ENCODE data around the gene RAB3D. TPM values are rescaled to one million over a fixed set of nuclear protein-coding genes. Genes with fewer than 3 reads are reported as not detected.

Gene RAB3D
- total and polyA plus RNA-seq, 4 donors: 16.0 to 73.2 (median 23.3) TPM

DNA sequence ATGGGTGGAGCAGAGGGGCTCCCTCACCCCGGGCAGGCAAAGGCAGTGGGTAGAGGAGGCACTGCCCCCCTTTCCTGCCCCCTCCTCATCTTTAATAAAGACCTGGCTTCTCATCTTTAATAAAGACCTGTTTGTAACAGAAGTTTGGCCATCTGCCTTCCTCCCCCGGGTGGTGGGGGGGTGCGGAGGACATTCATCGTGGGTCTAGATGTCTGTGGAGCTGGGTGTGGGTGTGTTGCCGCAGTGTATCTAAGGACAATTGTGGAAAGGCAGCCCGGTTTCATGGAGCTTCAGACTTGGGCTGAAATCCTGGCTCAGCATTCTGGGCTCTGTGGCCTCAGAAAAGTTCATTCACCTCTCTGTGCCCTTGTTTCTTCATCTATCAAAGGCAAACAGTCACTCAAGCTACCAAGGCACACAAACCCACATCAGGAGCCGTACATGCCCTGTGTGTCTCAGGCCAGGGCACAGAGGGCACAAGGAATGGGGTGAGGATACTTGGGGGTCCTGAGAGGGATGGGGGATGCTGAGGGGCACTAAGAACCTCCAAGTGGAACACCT is 26.2 kb upstream of the RAB3D start:
- Histone ChIP-seq H3K4me3 (no peak overlapping the region), H3K27ac (ENCODE audit: low read depth in 1 of 2, low read length in 1 of 2) (no peak overlapping the region), H3K36me3 (ENCODE audit: control insufficient read depth in 4 of 4, insufficient read depth in 4 of 4, low read length in 4 of 4) (peaks cover 0 to 36% (median 9%) of the 10 kb centered on the region in 4 donors), H3K27me3 (ENCODE audit: control insufficient read depth in 3 of 3, insufficient read depth in 3 of 3, low read length in 2 of 3) (no peaks in the 10 kb centered on the region), H3K9ac (ENCODE audit: insufficient read depth in 1 of 2, low read length in 2 of 2) (no peak overlapping the region), H3K4me1 (ENCODE audit: control insufficient read depth in 5 of 5, insufficient read depth in 5 of 5, low read length in 5 of 5) (no peaks in the 10 kb centered on the region), H3K9me3 (ENCODE audit: control insufficient read depth in 4 of 4, insufficient read depth in 3 of 4, low read length in 3 of 4) (peaks cover 0 to 1% (median 0%) of the 10 kb centered on the region in 4 donors)
- DNase-seq (no peak), ATAC-seq (ENCODE audit: insufficient read depth, low FRiP score) (no peak)
- 90 to 92% methylated on average over 7 of the region's 7 CpGs for WGBS, 2 donors
- TF ChIP-seq, protein P1, sequence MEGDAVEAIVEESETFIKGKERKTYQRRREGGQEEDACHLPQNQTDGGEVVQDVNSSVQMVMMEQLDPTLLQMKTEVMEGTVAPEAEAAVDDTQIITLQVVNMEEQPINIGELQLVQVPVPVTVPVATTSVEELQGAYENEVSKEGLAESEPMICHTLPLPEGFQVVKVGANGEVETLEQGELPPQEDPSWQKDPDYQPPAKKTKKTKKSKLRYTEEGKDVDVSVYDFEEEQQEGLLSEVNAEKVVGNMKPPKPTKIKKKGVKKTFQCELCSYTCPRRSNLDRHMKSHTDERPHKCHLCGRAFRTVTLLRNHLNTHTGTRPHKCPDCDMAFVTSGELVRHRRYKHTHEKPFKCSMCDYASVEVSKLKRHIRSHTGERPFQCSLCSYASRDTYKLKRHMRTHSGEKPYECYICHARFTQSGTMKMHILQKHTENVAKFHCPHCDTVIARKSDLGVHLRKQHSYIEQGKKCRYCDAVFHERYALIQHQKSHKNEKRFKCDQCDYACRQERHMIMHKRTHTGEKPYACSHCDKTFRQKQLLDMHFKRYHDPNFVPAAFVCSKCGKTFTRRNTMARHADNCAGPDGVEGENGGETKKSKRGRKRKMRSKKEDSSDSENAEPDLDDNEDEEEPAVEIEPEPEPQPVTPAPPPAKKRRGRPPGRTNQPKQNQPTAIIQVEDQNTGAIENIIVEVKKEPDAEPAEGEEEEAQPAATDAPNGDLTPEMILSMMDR (IDR thresholded peaks at IDR 0.05; ENCODE audit: control extremely low read depth, extremely low read depth): no peak

DNA sequence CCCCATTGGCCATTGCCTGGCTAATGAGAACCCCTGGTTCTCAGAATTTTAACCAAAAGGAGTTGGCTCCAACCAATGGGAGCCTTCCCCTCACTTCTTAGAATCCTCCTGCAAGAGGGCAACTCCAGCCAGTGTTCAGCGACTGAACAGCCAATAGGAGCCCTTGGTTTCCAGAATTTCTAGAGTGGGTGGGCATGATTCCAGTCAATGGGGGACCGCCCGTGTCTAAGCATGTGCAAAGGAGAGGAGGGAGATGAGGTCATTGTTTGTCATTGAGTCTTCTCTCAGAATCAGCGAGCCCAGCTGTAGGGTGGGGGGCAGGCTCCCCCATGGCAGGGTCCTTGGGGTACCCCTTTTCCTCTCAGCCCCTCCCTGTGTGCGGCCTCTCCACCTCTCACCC is 25.5 kb upstream of the RAB3D start:
- 80 to 90% methylated on average over 5 of the region's 5 CpGs for WGBS, 2 donors
- Histone ChIP-seq H3K27ac (ENCODE audit: low read depth in 1 of 2, low read length in 1 of 2) (no peak overlapping the region), H3K4me1 (ENCODE audit: control insufficient read depth in 5 of 5, insufficient read depth in 5 of 5, low read length in 5 of 5) (no peaks in the 10 kb centered on the region), H3K9ac (ENCODE audit: insufficient read depth in 1 of 2, low read length in 2 of 2) (no peak overlapping the region), H3K9me3 (ENCODE audit: control insufficient read depth in 4 of 4, insufficient read depth in 3 of 4, low read length in 3 of 4) (peaks cover 0 to 1% (median 0%) of the 10 kb centered on the region in 4 donors), H3K36me3 (ENCODE audit: control insufficient read depth in 4 of 4, insufficient read depth in 4 of 4, low read length in 4 of 4) (peaks cover 0 to 36% (median 9%) of the 10 kb centered on the region in 4 donors), H3K4me3 (no peak overlapping the region), H3K27me3 (ENCODE audit: control insufficient read depth in 3 of 3, insufficient read depth in 3 of 3, low read length in 2 of 3) (no peaks in the 10 kb centered on the region)
- TF ChIP-seq, protein P1 (IDR thresholded peaks at IDR 0.05; ENCODE audit: control extremely low read depth, extremely low read depth): no peak
- ATAC-seq (ENCODE audit: insufficient read depth, low FRiP score) (no peak), DNase-seq (no peak)

DNA sequence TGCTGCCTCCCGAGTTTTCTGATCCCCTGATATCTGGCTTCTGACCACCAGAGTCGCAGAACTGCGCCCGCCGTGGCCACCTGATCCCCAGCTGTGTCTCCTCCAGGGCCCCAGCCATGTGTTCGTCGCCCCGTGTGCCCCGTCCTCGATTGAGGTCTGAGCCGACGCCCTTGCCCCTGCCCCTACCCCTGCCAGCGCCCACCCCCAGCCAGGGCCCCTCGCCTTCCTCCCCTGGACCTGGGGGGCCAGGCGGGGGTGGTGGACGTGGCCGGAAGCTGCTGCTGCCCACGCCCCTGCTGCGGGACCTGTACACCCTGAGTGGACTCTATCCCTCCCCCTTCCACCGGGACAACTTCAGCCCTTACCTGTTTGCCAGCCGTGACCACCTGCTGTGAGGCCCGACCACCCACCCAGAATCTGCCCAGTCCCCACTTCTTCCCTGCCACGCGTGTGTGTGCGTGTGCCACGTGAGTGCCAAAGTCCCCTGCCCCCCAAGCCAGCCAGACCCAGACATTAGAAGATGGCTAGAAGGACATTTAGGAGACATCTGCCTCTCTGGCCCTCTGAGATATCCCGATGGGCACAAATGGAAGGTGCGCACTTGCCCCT is 24.9 kb upstream of the RAB3D start:
- Histone ChIP-seq H3K4me1 (ENCODE audit: control insufficient read depth in 5 of 5, insufficient read depth in 5 of 5, low read length in 5 of 5) (no peaks in the 10 kb centered on the region), H3K27me3 (ENCODE audit: control insufficient read depth in 3 of 3, insufficient read depth in 3 of 3, low read length in 2 of 3) (no peaks in the 10 kb centered on the region), H3K27ac (ENCODE audit: low read depth in 1 of 2, low read length in 1 of 2) (no peak overlapping the region), H3K36me3 (ENCODE audit: control insufficient read depth in 4 of 4, insufficient read depth in 4 of 4, low read length in 4 of 4) (peaks cover 0 to 41% (median 9%) of the 10 kb centered on the region in 4 donors), H3K9me3 (ENCODE audit: control insufficient read depth in 4 of 4, insufficient read depth in 3 of 4, low read length in 3 of 4) (peaks cover 0 to 1% (median 0%) of the 10 kb centered on the region in 4 donors), H3K4me3 (no peak overlapping the region), H3K9ac (ENCODE audit: insufficient read depth in 1 of 2, low read length in 2 of 2) (no peak overlapping the region)
- no peak for ATAC-seq (ENCODE audit: insufficient read depth, low FRiP score)
- DNase-seq: no peak
- TF ChIP-seq, protein P1 (IDR thresholded peaks at IDR 0.05; ENCODE audit: control extremely low read depth, extremely low read depth): no peak
- WGBS, 2 donors: 94 to 95% methylated on average over 23 to 27 of the region's 28 CpGs

Data from lung (tissue), 12 donors.